HepG2 (cell line): ENCODE measurements around the gene AK6.

Experiments used
- BRCA1 ChIP-seq: sonication (generic); formaldehyde crosslinking; IDR thresholded peaks from 2 replicates; pipeline ENCODE4 v1.4.0; 2020; ENCODE audit warnings: missing genetic modification reagents
- EP300 ChIP-seq, 3 experiments: sonication (generic) in 1 of 3; formaldehyde crosslinking in 1 of 3; IDR thresholded peaks; 2 replicates each; pipeline versions ENCODE4 v1.5.1 to v1.6.1; 2011 to 2020; ENCODE audit warnings: low read depth in 2 of 3, low read length in 2 of 3, borderline replicate concordance in 1 of 3, improper control_type of control experiment in 1 of 3, mild to moderate bottlenecking in 1 of 3, missing genetic modification reagents in 1 of 3, moderate library complexity in 1 of 3
- GPN1 ChIP-seq: sonication (generic); formaldehyde crosslinking; IDR thresholded peaks from 2 replicates; pipeline ENCODE4 v1.5.1; 2020; ENCODE audit warnings: missing genetic modification reagents, borderline replicate concordance
- HOXA5 ChIP-seq: sonication (generic); formaldehyde crosslinking; IDR thresholded peaks from 2 replicates; pipeline ENCODE4 v1.4.0; 2020; ENCODE audit warnings: missing genetic modification reagents
- MYC ChIP-seq: sonication (generic); formaldehyde crosslinking; IDR thresholded peaks from 2 replicates; pipeline ENCODE4 v1.9.0; 2021; ENCODE audit warnings: missing genetic modification reagents, borderline replicate concordance
- SIN3A ChIP-seq: IDR thresholded peaks from 2 replicates; pipeline ENCODE4 v1.6.1; 2011; ENCODE audit warnings: low read depth, mild to moderate bottlenecking, control low read depth, low read length, borderline replicate concordance
- SP1 ChIP-seq, 2 experiments: fragments of 450-650 bp in 1 of 2; sonication (generic) in 1 of 2; formaldehyde crosslinking in 1 of 2; IDR thresholded peaks; 2 replicates each; pipeline versions ENCODE4 v1.4.0 to v1.6.1; 2016 to 2020; ENCODE audit warnings: missing genetic modification reagents in 1 of 2
- TEAD3 ChIP-seq: optimal IDR thresholded peaks from 2 replicates; pipeline ENCODE3; 2016; ENCODE audit warnings: borderline replicate concordance
- ZNF33A ChIP-seq: sonication (generic); formaldehyde crosslinking; IDR thresholded peaks from 2 replicates; pipeline ENCODE4 v1.5.1; 2020; ENCODE audit warnings: missing genetic modification reagents, mild to moderate bottlenecking, moderate library complexity, borderline replicate concordance
- TF ChIP-seq, protein P1 (sequence below): sonication (generic); formaldehyde crosslinking; IDR thresholded peaks from 2 replicates; pipeline ENCODE4 v1.5.0; 2020; ENCODE audit warnings: mild to moderate bottlenecking, missing genetic modification reagents, moderate library complexity
- TF ChIP-seq, protein P2 (sequence below): sonication (generic); formaldehyde crosslinking; IDR thresholded peaks from 2 replicates; pipeline ENCODE4 v1.4.0; 2020; ENCODE audit warnings: missing genetic modification reagents
- TF ChIP-seq, protein P3 (sequence below): sonication (generic); formaldehyde crosslinking; IDR thresholded peaks from 2 replicates; pipeline ENCODE4 v1.4.0; 2020; ENCODE audit warnings: missing genetic modification reagents
- TF ChIP-seq, protein P4 (sequence below): sonication (generic); formaldehyde crosslinking; IDR thresholded peaks from 2 replicates; pipeline ENCODE4 v1.4.0; 2020; ENCODE audit warnings: missing genetic modification reagents
- TF ChIP-seq, protein P5 (sequence below): sonication (generic); formaldehyde crosslinking; conservative IDR thresholded peaks from 2 replicates; pipeline ENCODE4 v1.4.0; 2020; ENCODE audit warnings: mild to moderate bottlenecking, missing genetic modification reagents, moderate library complexity

DNA sequence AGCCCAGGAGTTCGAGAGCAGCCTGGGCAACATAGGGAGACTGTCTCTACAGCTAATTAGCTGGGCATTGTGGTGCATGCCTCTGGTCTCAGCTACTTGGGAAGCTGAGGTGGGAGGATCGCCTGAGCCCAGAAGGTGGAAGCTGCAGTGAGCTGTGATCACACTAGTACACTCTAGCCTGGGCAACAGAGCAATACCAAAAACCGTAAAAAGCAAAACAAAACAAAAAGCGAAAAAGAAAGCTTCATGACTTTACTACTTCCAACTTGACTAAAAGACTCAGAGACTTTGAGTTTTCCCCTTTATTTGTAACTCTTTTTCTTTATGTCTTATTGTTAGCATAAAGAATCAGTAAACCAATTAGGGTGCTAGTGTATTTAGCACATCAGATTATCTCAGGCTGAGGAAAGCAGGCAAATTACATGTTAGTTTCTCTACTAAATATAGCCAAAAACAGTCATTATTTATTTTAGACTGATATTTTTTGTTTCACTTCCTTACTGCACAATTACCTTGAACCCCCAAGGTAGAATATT lies 5.7 kb upstream of the AK6 start:
- TF ChIP-seq GPN1 (CRISPR knock-in tag) (no peak), EP300 (IDR thresholded peaks at IDR 0.05; ENCODE audit: low read depth in 2 of 2, low read length in 2 of 2) (no peak), EP300 (CRISPR knock-in tag; IDR thresholded peaks at IDR 0.05; ENCODE audit: borderline replicate concordance) (no peak), MYC (CRISPR knock-in tag) (no peak), TEAD3 (CRISPR knock-in tag) (no peak), SP1 (IDR thresholded peaks at IDR 0.05) (no peak), SP1 (CRISPR knock-in tag; IDR thresholded peaks at IDR 0.05) (no peak), HOXA5 (CRISPR knock-in tag) (no peak), SIN3A (no peak), ZNF33A (CRISPR knock-in tag) (no peak), BRCA1 (CRISPR knock-in tag) (no peak)
- TF ChIP-seq, protein P1, sequence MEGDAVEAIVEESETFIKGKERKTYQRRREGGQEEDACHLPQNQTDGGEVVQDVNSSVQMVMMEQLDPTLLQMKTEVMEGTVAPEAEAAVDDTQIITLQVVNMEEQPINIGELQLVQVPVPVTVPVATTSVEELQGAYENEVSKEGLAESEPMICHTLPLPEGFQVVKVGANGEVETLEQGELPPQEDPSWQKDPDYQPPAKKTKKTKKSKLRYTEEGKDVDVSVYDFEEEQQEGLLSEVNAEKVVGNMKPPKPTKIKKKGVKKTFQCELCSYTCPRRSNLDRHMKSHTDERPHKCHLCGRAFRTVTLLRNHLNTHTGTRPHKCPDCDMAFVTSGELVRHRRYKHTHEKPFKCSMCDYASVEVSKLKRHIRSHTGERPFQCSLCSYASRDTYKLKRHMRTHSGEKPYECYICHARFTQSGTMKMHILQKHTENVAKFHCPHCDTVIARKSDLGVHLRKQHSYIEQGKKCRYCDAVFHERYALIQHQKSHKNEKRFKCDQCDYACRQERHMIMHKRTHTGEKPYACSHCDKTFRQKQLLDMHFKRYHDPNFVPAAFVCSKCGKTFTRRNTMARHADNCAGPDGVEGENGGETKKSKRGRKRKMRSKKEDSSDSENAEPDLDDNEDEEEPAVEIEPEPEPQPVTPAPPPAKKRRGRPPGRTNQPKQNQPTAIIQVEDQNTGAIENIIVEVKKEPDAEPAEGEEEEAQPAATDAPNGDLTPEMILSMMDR = no peak
- TF ChIP-seq, protein P2, sequence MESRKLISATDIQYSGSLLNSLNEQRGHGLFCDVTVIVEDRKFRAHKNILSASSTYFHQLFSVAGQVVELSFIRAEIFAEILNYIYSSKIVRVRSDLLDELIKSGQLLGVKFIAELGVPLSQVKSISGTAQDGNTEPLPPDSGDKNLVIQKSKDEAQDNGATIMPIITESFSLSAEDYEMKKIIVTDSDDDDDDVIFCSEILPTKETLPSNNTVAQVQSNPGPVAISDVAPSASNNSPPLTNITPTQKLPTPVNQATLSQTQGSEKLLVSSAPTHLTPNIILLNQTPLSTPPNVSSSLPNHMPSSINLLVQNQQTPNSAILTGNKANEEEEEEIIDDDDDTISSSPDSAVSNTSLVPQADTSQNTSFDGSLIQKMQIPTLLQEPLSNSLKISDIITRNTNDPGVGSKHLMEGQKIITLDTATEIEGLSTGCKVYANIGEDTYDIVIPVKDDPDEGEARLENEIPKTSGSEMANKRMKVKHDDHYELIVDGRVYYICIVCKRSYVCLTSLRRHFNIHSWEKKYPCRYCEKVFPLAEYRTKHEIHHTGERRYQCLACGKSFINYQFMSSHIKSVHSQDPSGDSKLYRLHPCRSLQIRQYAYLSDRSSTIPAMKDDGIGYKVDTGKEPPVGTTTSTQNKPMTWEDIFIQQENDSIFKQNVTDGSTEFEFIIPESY (CRISPR knock-in tag) = no peak
- TF ChIP-seq, protein P3, sequence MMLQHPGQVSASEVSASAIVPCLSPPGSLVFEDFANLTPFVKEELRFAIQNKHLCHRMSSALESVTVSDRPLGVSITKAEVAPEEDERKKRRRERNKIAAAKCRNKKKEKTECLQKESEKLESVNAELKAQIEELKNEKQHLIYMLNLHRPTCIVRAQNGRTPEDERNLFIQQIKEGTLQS (CRISPR knock-in tag) = no peak
- TF ChIP-seq, protein P4, sequence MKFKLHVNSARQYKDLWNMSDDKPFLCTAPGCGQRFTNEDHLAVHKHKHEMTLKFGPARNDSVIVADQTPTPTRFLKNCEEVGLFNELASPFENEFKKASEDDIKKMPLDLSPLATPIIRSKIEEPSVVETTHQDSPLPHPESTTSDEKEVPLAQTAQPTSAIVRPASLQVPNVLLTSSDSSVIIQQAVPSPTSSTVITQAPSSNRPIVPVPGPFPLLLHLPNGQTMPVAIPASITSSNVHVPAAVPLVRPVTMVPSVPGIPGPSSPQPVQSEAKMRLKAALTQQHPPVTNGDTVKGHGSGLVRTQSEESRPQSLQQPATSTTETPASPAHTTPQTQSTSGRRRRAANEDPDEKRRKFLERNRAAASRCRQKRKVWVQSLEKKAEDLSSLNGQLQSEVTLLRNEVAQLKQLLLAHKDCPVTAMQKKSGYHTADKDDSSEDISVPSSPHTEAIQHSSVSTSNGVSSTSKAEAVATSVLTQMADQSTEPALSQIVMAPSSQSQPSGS (CRISPR knock-in tag) = no peak
- TF ChIP-seq, protein P5, sequence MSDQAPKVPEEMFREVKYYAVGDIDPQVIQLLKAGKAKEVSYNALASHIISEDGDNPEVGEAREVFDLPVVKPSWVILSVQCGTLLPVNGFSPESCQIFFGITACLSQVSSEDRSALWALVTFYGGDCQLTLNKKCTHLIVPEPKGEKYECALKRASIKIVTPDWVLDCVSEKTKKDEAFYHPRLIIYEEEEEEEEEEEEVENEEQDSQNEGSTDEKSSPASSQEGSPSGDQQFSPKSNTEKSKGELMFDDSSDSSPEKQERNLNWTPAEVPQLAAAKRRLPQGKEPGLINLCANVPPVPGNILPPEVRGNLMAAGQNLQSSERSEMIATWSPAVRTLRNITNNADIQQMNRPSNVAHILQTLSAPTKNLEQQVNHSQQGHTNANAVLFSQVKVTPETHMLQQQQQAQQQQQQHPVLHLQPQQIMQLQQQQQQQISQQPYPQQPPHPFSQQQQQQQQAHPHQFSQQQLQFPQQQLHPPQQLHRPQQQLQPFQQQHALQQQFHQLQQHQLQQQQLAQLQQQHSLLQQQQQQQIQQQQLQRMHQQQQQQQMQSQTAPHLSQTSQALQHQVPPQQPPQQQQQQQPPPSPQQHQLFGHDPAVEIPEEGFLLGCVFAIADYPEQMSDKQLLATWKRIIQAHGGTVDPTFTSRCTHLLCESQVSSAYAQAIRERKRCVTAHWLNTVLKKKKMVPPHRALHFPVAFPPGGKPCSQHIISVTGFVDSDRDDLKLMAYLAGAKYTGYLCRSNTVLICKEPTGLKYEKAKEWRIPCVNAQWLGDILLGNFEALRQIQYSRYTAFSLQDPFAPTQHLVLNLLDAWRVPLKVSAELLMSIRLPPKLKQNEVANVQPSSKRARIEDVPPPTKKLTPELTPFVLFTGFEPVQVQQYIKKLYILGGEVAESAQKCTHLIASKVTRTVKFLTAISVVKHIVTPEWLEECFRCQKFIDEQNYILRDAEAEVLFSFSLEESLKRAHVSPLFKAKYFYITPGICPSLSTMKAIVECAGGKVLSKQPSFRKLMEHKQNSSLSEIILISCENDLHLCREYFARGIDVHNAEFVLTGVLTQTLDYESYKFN (CRISPR knock-in tag) = no peak
